GM23248 (cell line): ENCODE data around the gene TCN1. TPM values are rescaled to one million over a fixed set of nuclear protein-coding genes. Genes with fewer than 3 reads are reported as not detected.

Experiments
- DNase-seq: peaks from one replicate; pipeline ENCODE4 v3.0.0-alpha.2; 2015
- H2AFZ ChIP-seq: fragments of 200-600 bp; sonication (generic); 2 replicates; pipeline ENCODE4 v1.6.1; 2016; ENCODE audit warnings: antibody characterized with exemption
- H3F3A ChIP-seq: fragments of 200-600 bp; sonication (generic); 2 replicates; pipeline ENCODE4 v1.6.1; 2016; ENCODE audit warnings: mild to moderate bottlenecking, antibody characterized with exemption, mixed run types; ENCODE audit not compliant: insufficient read depth
- H3K27ac ChIP-seq: fragments of 200-600 bp; sonication (generic); 2 replicates; pipeline ENCODE4 v1.5.1; 2016; ENCODE audit warnings: mild to moderate bottlenecking
- H3K27me3 ChIP-seq: fragments of 200-600 bp; sonication (generic); replicated peaks from 2 replicates; pipeline ENCODE4 v1.6.1; 2016; ENCODE audit warnings: mild to moderate bottlenecking; ENCODE audit not compliant: insufficient read depth
- H3K36me3 ChIP-seq: fragments of 200-600 bp; sonication (generic); 2 replicates; pipeline ENCODE4 v1.6.1; 2016; ENCODE audit warnings: low read depth, mild to moderate bottlenecking
- H3K4me1 ChIP-seq: fragments of 200-600 bp; sonication (generic); 2 replicates; pipeline ENCODE4 v1.6.1; 2016; ENCODE audit warnings: mild to moderate bottlenecking; ENCODE audit not compliant: insufficient read depth
- H3K4me2 ChIP-seq: fragments of 200-600 bp; sonication (generic); one replicate; pipeline ENCODE4 v1.6.1; 2016; ENCODE audit warnings: mild to moderate bottlenecking; ENCODE audit not compliant: unreplicated experiment
- H3K4me3 ChIP-seq: fragments of 200-600 bp; sonication (generic); 2 replicates; pipeline ENCODE4 v1.5.1; 2016; ENCODE audit warnings: mild to moderate bottlenecking
- H3K79me2 ChIP-seq: fragments of 200-600 bp; sonication (generic); 2 replicates; pipeline ENCODE4 v1.6.1; 2016; ENCODE audit warnings: mild to moderate bottlenecking; ENCODE audit not compliant: insufficient read depth
- H3K9ac ChIP-seq: fragments of 200-600 bp; sonication (generic); 2 replicates; pipeline ENCODE4 v1.6.1; 2016; ENCODE audit warnings: mild to moderate bottlenecking
- H3K9me2 ChIP-seq: fragments of 200-600 bp; sonication (generic); 2 replicates; pipeline ENCODE4 v1.6.1; 2016; ENCODE audit warnings: mixed run types, mild to moderate bottlenecking, moderate library complexity; ENCODE audit not compliant: insufficient read depth
- H3K9me3 ChIP-seq: fragments of 200-600 bp; sonication (generic); one replicate; pipeline ENCODE4 v1.6.1; 2017; ENCODE audit warnings: low read depth
- H4K20me1 ChIP-seq: fragments of 200-600 bp; sonication (generic); 2 replicates; pipeline ENCODE4 v1.6.0; 2016; ENCODE audit not compliant: insufficient read depth
- EZH2 ChIP-seq: fragments of 200-600 bp; sonication (generic); IDR thresholded peaks from 2 replicates; pipeline ENCODE4 v1.6.1; 2018; ENCODE audit warnings: antibody characterized with exemption, mild to moderate bottlenecking; ENCODE audit not compliant: insufficient read depth, poor library complexity, severe bottlenecking
- EZH2phosphoT487 ChIP-seq: fragments of 200-600 bp; sonication (generic); IDR thresholded peaks from 2 replicates; pipeline ENCODE4 v1.6.1; 2018; ENCODE audit warnings: antibody characterized with exemption, moderate library complexity, mild to moderate bottlenecking, low read depth; ENCODE audit not compliant: insufficient read depth
- WGBS, 2 experiments: methylation state at CpG; one replicate each; pipeline ENCODE4 v1.1.6; 2015 to 2017; ENCODE audit warnings: low lambda C conversion rate in 2 of 2, low coverage in 1 of 2; ENCODE audit errors: missing lambda C conversion rate in 2 of 2; 5-methylcytosine and 5-hydroxymethylcytosine counted together
- in situ Hi-C: fragments of 300-500 bp; cut with MboI; formaldehyde crosslinking; loops from 2 replicates; pipeline ENCODE4 v1.15.0; 2020
- polyA plus RNA-seq: library from polyadenylated mRNA; unstranded; fragments of >200 nt; fragmentation: Nextera tagmentation; extraction: Ambion mirVana; gene quantifications from 2 replicates; pipeline ENCODE4 v1.2.1, GENCODE V29; 2016
- total RNA-seq: library from RNA; depleted of rRNA; stranded (reverse); fragments of >200 nt; shearing (Covaris generic); gene quantifications from 2 replicates; pipeline ENCODE4 v1.2.3, GENCODE V29; 2014

The TCN1 gene
- total and polyA plus RNA-seq, 2 experiments from 2014 or later = not detected

GRCh38 chr11:59842316-59842715 lies 24.0 kb downstream of the TCN1 start:
- Histone ChIP-seq H3K27ac (no peak overlapping the region), H3K4me2 (no peak overlapping the region), H3K9me3 (no peaks in the 10 kb centered on the region), H3K36me3 (no peaks in the 10 kb centered on the region), H3K9me2 (no peaks in the 10 kb centered on the region), H3K9ac (no peak overlapping the region), H3K4me1 (no peaks in the 10 kb centered on the region), H3K27me3 (no peaks in the 10 kb centered on the region), H2AFZ (no peak overlapping the region), H4K20me1 (no peaks in the 10 kb centered on the region), H3F3A (no peaks in the 10 kb centered on the region), H3K4me3 (no peak overlapping the region), H3K79me2 (no peaks in the 10 kb centered on the region)
- no peak for TF ChIP-seq EZH2
- TF ChIP-seq EZH2phosphoT487 = no peak
- 40% methylated on average over 12 of the region's 12 CpGs for WGBS, 2 experiments
- in situ Hi-C loops = no loop called here
- DNase-seq = no peak

- WGBS, 2 experiments = 49 to 54% methylated on average over 2 of the region's 2 CpGs
- no peak overlapping the region for H3K4me3 ChIP-seq
- in situ Hi-C loops = no loop called here
- H3K9me2 ChIP-seq = no peaks in the 10 kb centered on the region
- H3K79me2 ChIP-seq = no peaks in the 10 kb centered on the region
- no peaks in the 10 kb centered on the region; the same call in 1 of the 2 replicates for H3K27me3 ChIP-seq
- no peaks in the 10 kb centered on the region for H3K36me3 ChIP-seq
- no peak overlapping the region for H3K27ac ChIP-seq
- no peaks in the 10 kb centered on the region for H3F3A ChIP-seq
- no peaks in the 10 kb centered on the region for H3K4me1 ChIP-seq
- H4K20me1 ChIP-seq = no peaks in the 10 kb centered on the region
- H3K4me2 ChIP-seq = no peak overlapping the region
- DNase-seq = no peak
- TF ChIP-seq EZH2phosphoT487 = no peak
- no peak overlapping the region for H3K9ac ChIP-seq
- no peaks in the 10 kb centered on the region for H3K9me3 ChIP-seq
- no peak overlapping the region for H2AFZ ChIP-seq
These were observed 24.8 kb downstream of the TCN1 start for GRCh38 chr11:59841514-59841913.

DNA sequence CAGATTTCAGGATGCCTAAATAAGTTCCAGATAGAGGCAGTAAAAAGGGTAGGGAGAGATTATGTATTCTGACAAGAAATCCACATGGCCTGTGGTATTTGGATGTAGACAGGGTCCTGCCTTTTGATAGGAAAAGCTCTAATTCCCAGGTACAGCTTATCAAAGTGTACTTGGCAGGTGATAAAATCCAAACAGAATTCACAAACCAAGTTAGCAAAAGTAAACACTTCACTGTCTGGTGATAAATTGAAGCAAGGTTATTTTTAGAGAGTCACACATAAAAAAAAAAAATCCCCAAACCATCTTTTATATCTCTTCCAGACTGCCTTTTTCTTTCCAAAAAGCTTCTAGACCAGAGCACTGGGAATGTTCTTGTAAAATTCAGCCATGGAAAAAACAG lies 26.7 kb downstream of the TCN1 start:
- Histone ChIP-seq H4K20me1 (no peaks in the 10 kb centered on the region), H3K27ac (no peak overlapping the region), H3K4me3 (no peak overlapping the region), H3K9me2 (no peaks in the 10 kb centered on the region), H3K4me2 (no peak overlapping the region), H3F3A (no peaks in the 10 kb centered on the region), H3K9me3 (no peaks in the 10 kb centered on the region), H3K79me2 (no peaks in the 10 kb centered on the region), H3K9ac (no peak overlapping the region), H2AFZ (no peak overlapping the region), H3K4me1 (no peaks in the 10 kb centered on the region), H3K36me3 (no peaks in the 10 kb centered on the region), H3K27me3 (no peaks in the 10 kb centered on the region; the same call in 1 of the 2 replicates)
- in situ Hi-C loops = no loop called here
- TF ChIP-seq EZH2 (no peak), EZH2phosphoT487 (no peak)
- DNase-seq = no peak

GRCh38 chr11:59833602-59834001 lies 32.7 kb downstream of the TCN1 start:
- H3K79me2 ChIP-seq = no peaks in the 10 kb centered on the region
- no peak overlapping the region for H3K27ac ChIP-seq
- in situ Hi-C loops = no loop called here
- no peak for DNase-seq
- H3K9me2 ChIP-seq = no peaks in the 10 kb centered on the region
- H3K4me3 ChIP-seq = no peak overlapping the region
- 22 to 24% methylated on average over 2 of the region's 2 CpGs for WGBS, 2 experiments
- H3K4me2 ChIP-seq = no peak overlapping the region
- H3K4me1 ChIP-seq = no peaks in the 10 kb centered on the region
- H3K9me3 ChIP-seq = no peaks in the 10 kb centered on the region
- H3K27me3 ChIP-seq = no peaks in the 10 kb centered on the region; the same call in 1 of the 2 replicates
- no peaks in the 10 kb centered on the region for H3K36me3 ChIP-seq
- H2AFZ ChIP-seq = no peak overlapping the region
- no peak overlapping the region for H3K9ac ChIP-seq
- TF ChIP-seq EZH2phosphoT487 (no peak), EZH2 (no peak)
- H4K20me1 ChIP-seq = no peaks in the 10 kb centered on the region
- no peaks in the 10 kb centered on the region for H3F3A ChIP-seq

DNA sequence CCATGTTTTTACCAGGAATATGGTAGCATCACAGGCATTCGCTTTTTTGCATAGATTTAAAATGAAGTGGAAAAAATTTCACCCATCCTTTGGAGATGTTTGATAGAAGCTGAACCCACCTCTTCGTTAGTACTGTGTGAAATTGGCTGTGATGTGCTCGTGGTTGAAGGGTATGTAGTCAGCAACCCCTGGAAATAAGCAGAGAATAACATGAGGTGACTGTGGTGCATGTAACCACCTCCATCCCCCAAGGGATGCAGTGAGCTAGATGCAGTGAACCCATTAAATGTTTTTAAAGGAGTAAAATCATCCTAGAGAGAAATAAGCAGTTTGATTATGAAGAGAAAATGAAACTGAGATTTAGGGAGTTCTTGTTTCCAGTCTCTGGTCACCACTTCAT lies 36.9 kb downstream of the TCN1 start:
- in situ Hi-C loops = no loop called here

More for the DNA sequence above, 36.9 kb downstream of the TCN1 start:
- no peaks in the 10 kb centered on the region for H3K4me1 ChIP-seq
- no peak overlapping the region for H3K9ac ChIP-seq
- no peaks in the 10 kb centered on the region for H3K36me3 ChIP-seq
- H3K9me2 ChIP-seq = no peaks in the 10 kb centered on the region
- no peaks in the 10 kb centered on the region for H3K9me3 ChIP-seq
- H3K4me3 ChIP-seq = no peak overlapping the region
- H4K20me1 ChIP-seq = no peaks in the 10 kb centered on the region
- WGBS, 2 experiments = 28 to 30% methylated on average over 3 of the region's 3 CpGs
- no peak for TF ChIP-seq EZH2
- no peak for TF ChIP-seq EZH2phosphoT487
- no peak for DNase-seq
- H3K4me2 ChIP-seq = no peak overlapping the region
- no peaks in the 10 kb centered on the region for H3F3A ChIP-seq
- H3K27me3 ChIP-seq = no peaks in the 10 kb centered on the region
- no peak overlapping the region for H2AFZ ChIP-seq
- H3K79me2 ChIP-seq = no peaks in the 10 kb centered on the region
- no peak overlapping the region for H3K27ac ChIP-seq
